GM03348 (cell line): ENCODE data around the gene ITGB7.

Experiments used
- DNase-seq: peaks from one replicate; pipeline ENCODE4 v3.0.0; 2012; ENCODE audit warnings: low spot score

Gene ITGB7

GRCh38 chr12:53207042-53207441 lies at the start of gene ITGB7:
Gene ITGB7, minus strand, starts transcription at chr12:53207251. Its CDS starts 6,808 bp downstream, at chr12:53200443.
- no peak for DNase-seq

- DNase-seq, result no peak
Measured at GRCh38 chr12:53255996-53256395, 48.9 kb upstream of the ITGB7 start.

- no peak for DNase-seq
Measured at GRCh38 chr12:53254816-53255545, 47.9 kb upstream of the ITGB7 start.

- no peak for DNase-seq
Measured at GRCh38 chr12:53253298-53253697, 46.2 kb upstream of the ITGB7 start.

- DNase-seq, result peak; percentile 60
Measured at GRCh38 chr12:53252349-53252916, 45.4 kb upstream of the ITGB7 start.

- DNase-seq, result peak; percentile 96
Measured at GRCh38 chr12:53251477-53252348, 44.7 kb upstream of the ITGB7 start.

GRCh38 chr12:53245286-53245685 lies 38.2 kb upstream of the ITGB7 start:
- no peak for DNase-seq

- no peak for DNase-seq
Measured at GRCh38 chr12:53244337-53244736, 37.3 kb upstream of the ITGB7 start.

GRCh38 chr12:53241623-53242412 lies 34.8 kb upstream of the ITGB7 start:
- no peak for DNase-seq

- no peak for DNase-seq
Measured at GRCh38 chr12:53239643-53240258, 32.7 kb upstream of the ITGB7 start.

- no peak for DNase-seq
Measured at GRCh38 chr12:53236443-53237111, 29.5 kb upstream of the ITGB7 start.

GRCh38 chr12:53235742-53236442 lies 28.8 kb upstream of the ITGB7 start:
- DNase-seq, result no peak

- no peak for DNase-seq
Measured at GRCh38 chr12:53235164-53235563, 28.1 kb upstream of the ITGB7 start.

- DNase-seq, result peak; percentile 44
Measured at GRCh38 chr12:53234271-53234914, 27.3 kb upstream of the ITGB7 start.

- peak; percentile 67 for DNase-seq
Measured at GRCh38 chr12:53233671-53234121, 26.6 kb upstream of the ITGB7 start.

- peak; percentile 76 for DNase-seq
Measured at GRCh38 chr12:53232646-53233461, 25.8 kb upstream of the ITGB7 start.

GRCh38 chr12:53231921-53232645 lies 25.0 kb upstream of the ITGB7 start, which contains the start of gene RARG:
Gene RARG, minus strand, starts transcription at chr12:53232209. Its CDS starts 4,664 bp downstream, at chr12:53227545.
- peak; percentile 96 for DNase-seq

- DNase-seq, result no peak
Measured at GRCh38 chr12:53231671-53231920, 24.5 kb upstream of the ITGB7 start.
